Body of pancreas (tissue), 4 donors: Measurements from ENCODE around the gene GCNA.
"Not testable (repeated sequence)": the region's sequence is repeated elsewhere in the genome, so short reads cannot be mapped to it uniquely, and the experiment has no call there.

Experiments
- POLR2A ChIP-seq, 3 donors: fragments of 450-650 bp; IDR thresholded peaks; one replicate each; pipeline ENCODE4 v1.6.1; 2016; ENCODE audit warnings: antibody characterized with exemption in 3 of 3, mild to moderate bottlenecking in 2 of 3
- TF ChIP-seq, protein P1 (sequence below), 7 experiments: fragments of 450-650 bp in 4 of 7; fragments of 200-600 bp in 3 of 7; sonication (generic) in 3 of 7; IDR thresholded peaks; one replicate each; pipeline ENCODE4 v1.5.1; 2016 to 2019; ENCODE audit warnings: antibody characterized with exemption in 7 of 7

DNA sequence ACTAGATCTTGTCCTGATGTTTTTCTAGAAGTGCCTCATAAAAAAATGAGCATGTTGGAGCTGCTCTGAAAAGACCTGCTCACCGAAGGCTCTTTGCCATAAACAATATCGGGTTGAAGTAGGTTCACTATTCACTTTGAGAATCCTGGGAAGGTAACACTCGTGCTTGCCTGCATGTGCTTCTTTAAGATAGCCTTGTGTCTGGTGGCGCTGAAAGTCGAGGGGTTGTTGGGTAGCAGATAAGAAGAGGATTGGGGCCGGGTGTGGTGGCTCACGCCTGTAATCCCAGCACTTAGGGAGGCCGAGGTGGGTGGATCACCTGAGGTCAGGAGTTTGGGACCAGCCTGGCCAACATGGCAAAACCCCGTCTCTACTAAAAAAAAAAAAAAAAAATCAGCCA lies 33.5 kb downstream of the GCNA start:
- not testable (repeated sequence) for TF ChIP-seq POLR2A (IDR thresholded peaks at IDR 0.05)
- TF ChIP-seq, protein P1, sequence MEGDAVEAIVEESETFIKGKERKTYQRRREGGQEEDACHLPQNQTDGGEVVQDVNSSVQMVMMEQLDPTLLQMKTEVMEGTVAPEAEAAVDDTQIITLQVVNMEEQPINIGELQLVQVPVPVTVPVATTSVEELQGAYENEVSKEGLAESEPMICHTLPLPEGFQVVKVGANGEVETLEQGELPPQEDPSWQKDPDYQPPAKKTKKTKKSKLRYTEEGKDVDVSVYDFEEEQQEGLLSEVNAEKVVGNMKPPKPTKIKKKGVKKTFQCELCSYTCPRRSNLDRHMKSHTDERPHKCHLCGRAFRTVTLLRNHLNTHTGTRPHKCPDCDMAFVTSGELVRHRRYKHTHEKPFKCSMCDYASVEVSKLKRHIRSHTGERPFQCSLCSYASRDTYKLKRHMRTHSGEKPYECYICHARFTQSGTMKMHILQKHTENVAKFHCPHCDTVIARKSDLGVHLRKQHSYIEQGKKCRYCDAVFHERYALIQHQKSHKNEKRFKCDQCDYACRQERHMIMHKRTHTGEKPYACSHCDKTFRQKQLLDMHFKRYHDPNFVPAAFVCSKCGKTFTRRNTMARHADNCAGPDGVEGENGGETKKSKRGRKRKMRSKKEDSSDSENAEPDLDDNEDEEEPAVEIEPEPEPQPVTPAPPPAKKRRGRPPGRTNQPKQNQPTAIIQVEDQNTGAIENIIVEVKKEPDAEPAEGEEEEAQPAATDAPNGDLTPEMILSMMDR (IDR thresholded peaks at IDR 0.05), result not testable (repeated sequence)
